ENCODE data around the gene GCNA.

GCNA gene

GRCh38 chrX:71622032-71622575 lies 43.9 kb downstream of the GCNA start:
- TF ChIP-seq CTCF (IDR thresholded peaks at IDR 0.05): no peak
- H3K36me3 ChIP-seq: no peaks in the 10 kb centered on the region
- no peaks in the 10 kb centered on the region for H3K4me1 ChIP-seq (ENCODE audit: control insufficient read depth in 1 of 2, insufficient read depth in 1 of 2, low read depth in 1 of 2, low read length in 1 of 2)
- H3K4me3 ChIP-seq (ENCODE audit: low read depth in 1 of 2, low read length in 1 of 2): no peak overlapping the region
- no peak overlapping the region for H3K27ac ChIP-seq
- no peaks in the 10 kb centered on the region for H3K9me3 ChIP-seq
- no peaks in the 10 kb centered on the region for H3K27me3 ChIP-seq

GRCh38 chrX:71622576-71623450 lies 44.6 kb downstream of the GCNA start:
- Histone ChIP-seq H3K27me3 (no peaks in the 10 kb centered on the region), H3K27ac (no peak overlapping the region), H3K4me1 (ENCODE audit: control insufficient read depth in 1 of 2, insufficient read depth in 1 of 2, low read depth in 1 of 2, low read length in 1 of 2) (no peaks in the 10 kb centered on the region), H3K36me3 (no peaks in the 10 kb centered on the region), H3K9me3 (no peaks in the 10 kb centered on the region), H3K4me3 (ENCODE audit: low read depth in 1 of 2, low read length in 1 of 2) (no peak overlapping the region)
- no peak for TF ChIP-seq CTCF (IDR thresholded peaks at IDR 0.05)

GRCh38 chrX:71623714-71624113 lies 45.5 kb downstream of the GCNA start:
- no peaks in the 10 kb centered on the region for H3K36me3 ChIP-seq
- no peak overlapping the region for H3K27ac ChIP-seq
- TF ChIP-seq CTCF (IDR thresholded peaks at IDR 0.05): no peak
- H3K4me3 ChIP-seq (ENCODE audit: low read depth in 1 of 2, low read length in 1 of 2): no peak overlapping the region
- no peaks in the 10 kb centered on the region for H3K9me3 ChIP-seq
- H3K4me1 ChIP-seq (ENCODE audit: control insufficient read depth in 1 of 2, insufficient read depth in 1 of 2, low read depth in 1 of 2, low read length in 1 of 2): no peaks in the 10 kb centered on the region
- no peaks in the 10 kb centered on the region for H3K27me3 ChIP-seq

GRCh38 chrX:71625471-71625870 lies 47.2 kb downstream of the GCNA start:
- TF ChIP-seq CTCF (IDR thresholded peaks at IDR 0.05): no peak
- Histone ChIP-seq H3K27me3 (no peaks in the 10 kb centered on the region), H3K9me3 (no peaks in the 10 kb centered on the region), H3K36me3 (no peaks in the 10 kb centered on the region), H3K4me3 (ENCODE audit: low read depth in 1 of 2, low read length in 1 of 2) (no peak overlapping the region), H3K27ac (no peak overlapping the region), H3K4me1 (ENCODE audit: control insufficient read depth in 1 of 2, insufficient read depth in 1 of 2, low read depth in 1 of 2, low read length in 1 of 2) (no peaks in the 10 kb centered on the region)

GRCh38 chrX:71626576-71626975 lies 48.3 kb downstream of the GCNA start:
- no peak for TF ChIP-seq CTCF (IDR thresholded peaks at IDR 0.05)
- H3K27ac ChIP-seq: no peak overlapping the region
- H3K36me3 ChIP-seq: no peaks in the 10 kb centered on the region
- H3K4me3 ChIP-seq (ENCODE audit: low read depth in 1 of 2, low read length in 1 of 2): no peak overlapping the region
- H3K9me3 ChIP-seq: no peaks in the 10 kb centered on the region
- H3K4me1 ChIP-seq (ENCODE audit: control insufficient read depth in 1 of 2, insufficient read depth in 1 of 2, low read depth in 1 of 2, low read length in 1 of 2): no peaks in the 10 kb centered on the region
- no peaks in the 10 kb centered on the region for H3K27me3 ChIP-seq
